HG03442 (cell line): ENCODE data around the gene RBM39.
"Not testable (repeated sequence)": the region's sequence is repeated elsewhere in the genome, so short reads cannot be mapped to it uniquely, and the experiment has no call there.

Experiments
- ATAC-seq: cut with Tn5 transposase; IDR thresholded peaks from one replicate; pipeline ENCODE4 v1.9.1; 2021; ENCODE audit warnings: mild to moderate bottlenecking, moderate library complexity; ENCODE audit not compliant: unreplicated experiment

RBM39 gene

DNA sequence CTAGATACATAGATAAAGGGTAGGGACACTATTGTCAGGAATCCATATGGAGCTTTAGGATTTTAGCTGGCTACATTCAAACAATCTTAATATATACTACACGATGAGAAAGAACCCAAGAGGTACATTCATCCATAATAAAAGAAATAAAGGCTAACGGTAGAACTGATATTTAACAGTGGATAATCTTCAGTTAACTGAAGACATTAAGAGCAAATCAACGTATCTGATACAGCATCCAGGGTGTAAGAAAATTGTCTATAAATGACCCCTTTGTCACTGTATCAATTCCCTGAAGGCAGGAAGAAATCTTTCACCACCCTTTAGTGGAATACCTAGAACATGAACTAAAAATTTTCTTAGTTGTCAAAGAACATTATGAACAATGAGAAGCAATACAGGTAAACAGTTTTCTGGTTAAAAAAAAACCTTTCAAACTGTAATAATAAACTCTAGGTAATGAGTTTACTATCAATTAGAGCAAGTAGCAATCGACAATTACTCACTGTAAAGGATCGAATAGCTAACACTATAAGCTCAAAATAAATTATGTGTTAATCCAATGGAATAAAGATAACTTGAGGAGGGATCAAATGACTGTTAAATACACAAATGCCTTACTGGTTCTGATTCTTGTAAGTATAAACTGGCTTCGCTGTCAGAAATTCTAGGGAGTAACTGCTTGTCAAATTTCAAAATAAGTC lies 31.0 kb downstream of the RBM39 start:
- no peak for ATAC-seq

DNA sequence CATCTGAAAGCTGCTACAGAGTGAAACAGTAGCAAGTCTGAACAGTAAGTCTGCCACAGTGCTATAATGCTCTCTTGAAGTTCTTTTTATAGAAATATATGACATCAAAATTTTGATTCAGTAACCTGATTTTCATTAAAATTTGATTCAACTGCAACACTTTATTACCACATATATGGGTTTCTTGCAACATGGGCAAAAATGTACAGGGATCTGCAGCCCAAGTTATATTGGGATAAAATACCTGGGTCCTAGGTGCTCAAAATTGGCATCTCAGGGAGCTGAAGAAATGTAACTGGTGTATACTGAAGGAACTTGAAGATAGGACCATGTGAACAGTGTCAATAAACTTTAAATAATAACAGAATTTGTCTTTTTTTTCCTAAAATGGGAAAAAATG lies 32.0 kb downstream of the RBM39 start:
- no peak for ATAC-seq

DNA sequence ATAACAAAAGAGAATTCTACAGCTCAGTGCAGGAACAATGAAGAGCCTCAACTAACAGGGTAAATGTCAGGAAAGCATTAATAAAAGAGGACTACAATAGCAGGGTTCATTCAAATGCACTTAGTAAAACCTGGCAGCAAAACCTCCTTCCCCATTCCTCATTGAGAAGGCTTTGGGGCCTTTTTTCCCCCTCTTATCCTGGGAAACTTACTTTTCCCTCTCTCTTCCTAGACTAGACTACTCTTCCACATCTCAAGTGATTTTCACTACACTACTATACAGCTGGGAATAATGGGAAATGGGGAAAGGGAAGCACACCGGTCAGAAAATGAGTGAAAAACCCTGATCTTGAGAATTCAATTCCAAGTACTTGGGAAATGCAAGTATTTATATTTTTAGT lies 32.8 kb downstream of the RBM39 start:
- ATAC-seq: no peak

DNA sequence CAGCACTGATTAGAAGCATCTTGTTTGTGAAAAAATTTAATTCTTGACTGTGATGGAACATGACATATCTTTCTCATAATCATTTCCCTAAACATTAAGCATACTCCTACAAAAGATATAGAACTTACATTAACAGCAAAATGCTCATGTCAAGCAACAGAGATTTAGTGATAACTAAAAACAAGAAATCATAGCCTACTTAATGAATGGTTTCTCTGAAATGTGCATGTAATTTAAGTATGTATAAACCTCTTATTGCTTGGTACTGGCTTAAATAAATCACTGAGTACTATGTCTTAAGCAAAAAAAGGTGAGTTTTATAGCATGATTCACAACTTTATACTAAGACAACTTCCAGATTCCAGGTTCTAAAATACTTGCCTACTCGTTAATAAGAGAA lies 33.6 kb downstream of the RBM39 start:
- ATAC-seq: no peak

DNA sequence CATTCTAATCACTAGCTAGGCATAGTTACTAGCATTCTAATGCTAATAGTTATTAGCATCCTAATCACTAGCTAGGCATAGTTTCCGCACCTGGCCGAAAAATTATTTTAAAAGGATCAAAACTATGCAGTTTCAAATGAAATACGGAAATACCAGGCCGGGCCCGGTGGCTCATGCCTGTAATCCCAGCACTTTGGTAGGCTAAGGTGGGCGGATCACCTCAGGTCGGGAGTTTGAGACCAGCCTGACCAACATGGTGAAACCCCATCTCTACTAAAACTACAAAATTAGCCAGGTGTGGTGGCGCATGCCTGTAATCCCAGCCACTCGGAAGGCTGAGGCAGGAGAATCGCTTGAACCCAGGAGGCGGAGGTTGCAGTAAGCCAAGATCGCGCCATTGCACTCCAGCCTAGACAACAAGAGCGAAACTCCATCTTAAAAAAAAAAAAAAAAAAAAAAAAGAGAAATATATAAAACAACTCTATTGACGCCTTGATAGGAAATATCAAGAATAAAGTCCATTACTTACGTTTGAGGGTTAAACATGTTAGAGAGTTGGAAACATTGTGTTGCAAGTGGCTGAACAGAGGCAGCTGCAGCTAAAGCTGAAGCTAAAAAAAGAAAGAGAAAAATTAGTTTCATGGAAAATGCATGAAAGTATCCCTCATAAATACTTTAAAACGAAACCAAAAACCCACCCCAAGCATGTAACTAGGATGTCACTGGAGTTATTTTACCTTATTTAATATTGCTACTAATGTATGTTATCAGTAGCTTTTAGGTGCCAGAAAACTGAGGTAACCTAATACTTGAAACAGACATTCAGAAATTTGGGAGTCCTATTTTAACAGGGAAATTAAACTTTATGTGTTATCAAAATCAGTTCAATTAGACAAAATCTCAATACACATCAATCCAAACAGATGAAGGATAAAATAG lies 35.2 kb downstream of the RBM39 start:
- ATAC-seq: not testable (repeated sequence)

DNA sequence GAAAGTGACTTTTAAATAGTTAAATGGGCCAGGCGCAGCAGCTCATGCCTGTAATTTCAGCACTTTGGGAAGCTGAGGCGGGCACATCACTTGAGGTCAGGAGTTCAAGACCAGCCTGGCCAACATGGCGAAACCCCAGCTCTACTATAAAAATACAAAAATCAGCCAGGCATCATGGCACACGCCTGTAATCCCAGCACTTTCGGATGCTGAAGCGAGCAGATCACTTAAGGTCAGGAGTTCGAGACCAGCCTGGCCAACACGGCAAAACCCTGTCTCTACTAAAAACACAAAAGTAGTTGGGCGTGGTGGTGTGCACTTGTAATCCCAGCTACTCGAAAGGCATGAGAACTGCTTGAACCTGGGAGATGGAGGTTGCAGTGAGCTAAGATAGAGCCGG lies 36.2 kb downstream of the RBM39 start:
- not testable (repeated sequence) for ATAC-seq

DNA sequence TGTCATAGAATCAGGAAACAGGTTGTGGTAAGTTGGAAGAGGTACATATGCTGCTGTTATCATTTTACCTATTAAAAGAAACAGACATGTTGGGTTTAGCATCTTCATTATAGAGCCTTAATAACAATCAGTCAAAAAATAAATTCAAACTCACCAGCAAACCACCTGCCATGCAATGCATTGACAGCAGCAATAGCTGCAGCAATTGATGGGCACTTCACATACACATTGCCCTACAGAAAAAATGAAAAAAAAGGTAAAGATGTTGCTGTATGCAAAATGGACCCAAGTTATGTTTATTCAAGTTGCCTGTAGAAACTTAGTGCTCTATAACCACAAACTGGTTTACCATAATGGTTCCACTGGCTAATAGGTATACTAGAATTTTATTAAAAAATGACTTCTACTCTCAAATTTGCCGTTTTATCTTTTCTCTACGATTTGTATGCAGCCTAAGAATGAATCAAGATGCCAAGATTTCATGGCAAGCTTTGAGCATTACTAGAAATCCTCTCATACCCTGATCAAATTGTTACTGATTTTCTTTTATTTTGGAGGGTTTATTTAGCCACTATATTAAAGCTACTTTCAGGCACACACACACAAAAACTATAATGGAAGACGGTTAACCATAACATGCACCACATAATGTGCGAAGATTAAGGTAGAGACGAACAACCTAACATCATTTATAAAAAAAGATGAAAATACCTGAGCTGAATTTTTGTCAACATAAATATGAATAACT lies 37.4 kb downstream of the RBM39 start:
- ATAC-seq: no peak

DNA sequence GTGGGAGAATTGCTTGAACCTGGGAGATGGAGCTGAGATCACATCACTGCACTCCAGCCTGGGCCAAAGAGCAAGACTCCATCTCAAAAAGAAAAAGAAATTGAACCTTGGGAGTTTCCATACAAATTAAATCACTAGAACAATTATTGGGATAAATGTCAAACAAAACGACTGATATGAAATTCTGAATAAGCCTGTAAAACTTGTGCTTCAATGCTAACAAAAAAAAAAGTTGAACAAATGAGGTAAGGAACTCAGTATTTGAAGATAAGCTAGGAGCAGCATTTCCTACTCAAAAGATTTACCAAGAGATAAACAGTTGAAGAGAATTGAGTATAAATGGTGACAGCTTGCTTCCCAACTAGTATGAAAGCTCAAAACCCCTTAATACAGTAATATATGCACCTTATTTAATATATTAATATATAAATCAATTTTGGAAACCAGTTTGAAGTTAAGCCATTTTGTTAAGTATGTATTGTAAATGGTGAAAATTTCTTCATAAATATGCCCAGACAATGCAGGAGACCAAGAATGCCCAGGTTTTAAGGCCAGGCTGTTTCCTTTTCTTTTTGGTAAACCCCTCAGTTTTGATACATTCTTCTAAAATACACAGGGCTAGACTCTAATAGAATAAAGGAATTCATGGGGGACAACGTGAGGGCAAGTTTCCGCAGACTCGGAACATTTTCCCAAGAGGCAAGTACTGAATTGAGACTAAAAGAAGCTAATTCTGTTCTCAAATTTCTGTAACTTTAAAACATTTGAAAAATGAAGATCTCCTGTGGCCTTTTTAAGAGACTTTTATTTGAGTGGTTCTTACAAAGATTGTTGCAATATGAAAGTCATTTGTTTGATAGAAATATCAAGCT lies 39.0 kb downstream of the RBM39 start:
- ATAC-seq: no peak

DNA sequence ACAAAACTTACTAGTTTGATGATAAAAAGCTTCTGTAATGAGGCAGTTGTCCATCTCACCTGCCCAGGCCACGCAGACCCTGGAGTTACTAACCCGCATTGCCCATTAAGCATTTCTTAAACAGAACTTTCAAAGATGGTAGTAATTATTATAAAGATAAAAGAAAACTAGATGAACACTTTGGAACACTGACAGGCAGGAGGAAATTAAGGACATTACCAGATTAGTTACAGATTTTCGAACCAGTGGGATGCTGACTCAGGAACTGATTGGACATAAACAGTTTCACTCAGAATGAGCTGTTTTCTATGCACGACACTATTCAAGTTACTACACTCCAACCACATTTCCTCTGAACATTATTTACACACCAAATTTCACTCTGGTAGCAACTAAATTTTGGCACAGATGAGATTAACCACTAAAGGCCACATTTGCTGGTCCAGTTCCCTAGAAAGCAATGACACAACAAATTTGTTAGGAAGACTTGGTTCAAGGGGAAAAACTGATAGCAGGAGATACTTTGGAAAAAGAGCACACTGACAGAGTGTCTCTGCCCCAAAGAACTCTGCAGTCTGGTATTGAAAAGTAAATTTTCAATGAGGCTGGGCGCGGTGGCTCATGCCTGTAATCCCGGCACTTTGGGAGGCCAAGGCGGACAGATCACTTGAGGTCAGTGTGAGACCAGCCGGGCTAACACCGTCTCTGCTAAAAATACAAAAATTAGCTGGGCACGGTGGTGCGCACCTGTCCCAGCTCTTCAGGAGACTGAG lies 39.8 kb downstream of the RBM39 start:
- ATAC-seq: no peak

DNA sequence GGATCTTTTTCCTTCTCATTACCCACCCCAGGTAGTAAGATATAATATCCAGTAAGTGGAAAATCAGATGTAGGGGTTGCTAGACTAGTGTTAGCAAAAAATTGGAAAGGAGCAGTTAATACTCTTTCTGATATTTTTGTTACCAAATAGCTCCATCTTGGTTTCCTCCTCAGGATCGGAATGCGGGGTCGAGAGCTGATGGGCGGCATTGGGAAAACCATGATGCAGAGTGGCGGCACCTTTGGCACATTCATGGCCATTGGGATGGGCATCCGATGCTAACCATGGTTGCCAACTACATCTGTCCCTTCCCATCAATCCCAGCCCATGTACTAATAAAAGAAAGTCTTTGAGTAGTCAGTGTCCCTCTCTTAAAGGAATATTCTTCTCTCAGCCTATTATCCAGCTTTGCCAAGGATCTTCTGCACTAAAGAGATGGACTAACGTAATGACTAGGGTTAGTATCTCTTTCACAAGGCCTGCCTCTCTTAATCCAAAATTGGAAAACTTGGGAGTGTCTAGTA lies 41.4 kb downstream of the RBM39 start:
- no peak for ATAC-seq

DNA sequence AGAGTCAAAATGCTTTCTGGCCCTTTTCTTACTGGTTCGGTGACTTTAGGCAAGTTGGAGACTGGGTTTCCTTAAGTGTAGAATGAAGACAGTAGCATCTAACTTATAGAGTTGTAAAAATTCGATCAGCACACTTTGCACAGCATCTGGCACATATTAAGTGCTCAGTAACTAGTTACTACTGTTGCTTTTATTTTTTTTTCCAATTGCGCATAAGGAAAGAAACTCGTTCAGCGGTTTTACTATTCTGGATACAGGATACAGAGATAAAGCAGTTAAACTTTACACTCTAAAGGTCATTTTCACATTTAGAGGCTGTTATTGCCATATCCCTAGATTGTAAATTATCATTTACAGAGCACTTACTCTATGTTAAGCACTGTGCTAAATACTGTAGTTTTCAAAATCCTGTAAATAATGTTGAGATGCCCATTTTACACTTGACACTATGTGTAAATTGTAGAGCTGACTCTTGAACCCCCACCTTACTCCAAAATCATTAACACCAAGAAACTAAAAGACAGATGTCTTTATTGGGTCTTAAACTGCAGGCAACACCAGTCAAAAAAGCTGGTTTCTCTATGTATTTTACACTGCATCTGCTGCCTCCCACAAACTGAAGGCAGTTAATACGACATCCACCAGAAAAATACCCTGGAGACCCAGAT lies 42.0 kb downstream of the RBM39 start:
- ATAC-seq: no peak

DNA sequence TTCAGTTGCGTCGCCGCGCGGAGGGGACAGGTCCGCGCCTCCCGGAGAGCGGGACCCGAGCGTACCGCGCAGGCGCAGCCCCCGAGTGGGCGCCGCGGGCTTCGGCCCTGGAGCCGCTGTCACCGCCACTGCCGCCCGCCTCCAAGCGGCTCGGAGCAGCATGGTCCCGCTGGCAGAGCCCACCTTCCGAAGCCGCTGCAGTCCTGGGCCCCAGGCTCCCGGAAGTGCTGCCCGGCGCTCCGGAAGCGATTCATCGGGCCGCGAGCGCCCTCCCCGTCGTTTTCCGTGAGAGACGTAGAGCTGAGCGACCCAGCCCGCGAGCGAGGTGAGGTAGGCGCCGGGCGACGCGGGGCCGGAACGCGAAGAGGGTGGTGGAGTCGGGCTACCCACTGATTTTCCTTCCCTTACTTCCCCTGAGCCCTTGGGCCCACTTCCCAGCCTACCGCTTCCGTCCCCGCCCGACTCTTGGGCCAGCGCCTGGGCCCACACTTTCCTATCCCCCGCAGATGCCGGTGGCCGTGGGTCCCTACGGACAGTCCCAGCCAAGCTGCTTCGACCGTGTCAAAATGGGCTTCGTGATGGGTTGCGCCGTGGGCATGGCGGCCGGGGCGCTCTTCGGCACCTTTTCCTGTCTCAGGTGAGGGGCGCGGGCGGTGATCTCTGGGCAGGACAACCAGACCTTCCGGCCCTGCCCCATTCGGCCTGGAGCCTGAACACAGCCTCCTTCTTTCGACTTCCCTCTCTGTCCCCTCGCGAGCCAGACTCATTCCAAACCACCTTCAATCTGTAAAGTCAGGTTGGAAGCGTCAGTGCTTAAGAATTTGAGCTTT lies 42.7 kb downstream of the RBM39 start, which contains the start of the genes NFS1 and ROMO1:
Gene NFS1 (minus strand): TSS at position 226 of the 830 bp plus-strand sequence. CDS start 64 bp downstream, at position 162.
Gene ROMO1 (plus strand): TSS at position 279 of the 830 bp plus-strand sequence. CDS start 228 bp downstream, at position 507.
- ATAC-seq: peak; percentile 73

DNA sequence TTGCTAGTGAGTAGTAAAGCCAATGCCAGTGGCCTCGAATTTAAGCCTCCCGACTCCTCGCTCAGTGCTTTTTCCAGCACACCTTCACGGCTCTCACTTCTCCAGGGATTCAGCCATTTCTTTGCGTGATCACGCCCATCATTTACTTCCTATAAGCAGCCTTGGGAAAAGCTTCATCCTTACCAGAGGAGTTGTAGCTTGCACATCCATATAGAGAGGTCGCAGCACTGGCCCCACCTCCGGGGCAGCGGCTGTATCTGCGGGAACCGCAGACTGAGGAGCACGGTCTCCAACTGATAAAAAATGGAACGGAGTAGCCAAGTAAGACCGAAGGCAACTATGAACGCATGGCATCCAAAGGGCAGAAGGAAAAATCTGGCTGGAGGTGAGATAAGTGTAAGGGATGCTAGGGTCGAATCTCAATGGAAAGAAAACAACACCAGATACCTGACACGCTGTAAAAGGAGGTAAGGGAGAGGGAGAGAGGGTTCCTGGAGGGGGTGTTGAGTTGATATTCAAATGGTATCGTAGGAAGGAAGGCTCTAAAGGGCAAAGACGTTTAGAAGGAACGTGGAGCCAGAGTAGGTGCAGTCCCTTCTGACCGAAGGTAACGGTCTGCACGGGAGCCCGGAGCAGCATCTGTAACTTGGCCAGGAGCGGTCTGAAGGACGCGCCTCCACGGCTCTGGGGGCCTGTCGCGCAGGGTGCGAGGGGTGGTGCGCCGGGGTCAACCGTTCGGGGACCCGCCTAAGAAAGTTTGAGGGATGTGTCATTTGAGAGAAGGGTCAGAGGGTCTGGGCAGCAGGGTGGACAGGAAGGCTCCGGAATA lies 43.5 kb downstream of the RBM39 start:
- ATAC-seq: no peak

DNA sequence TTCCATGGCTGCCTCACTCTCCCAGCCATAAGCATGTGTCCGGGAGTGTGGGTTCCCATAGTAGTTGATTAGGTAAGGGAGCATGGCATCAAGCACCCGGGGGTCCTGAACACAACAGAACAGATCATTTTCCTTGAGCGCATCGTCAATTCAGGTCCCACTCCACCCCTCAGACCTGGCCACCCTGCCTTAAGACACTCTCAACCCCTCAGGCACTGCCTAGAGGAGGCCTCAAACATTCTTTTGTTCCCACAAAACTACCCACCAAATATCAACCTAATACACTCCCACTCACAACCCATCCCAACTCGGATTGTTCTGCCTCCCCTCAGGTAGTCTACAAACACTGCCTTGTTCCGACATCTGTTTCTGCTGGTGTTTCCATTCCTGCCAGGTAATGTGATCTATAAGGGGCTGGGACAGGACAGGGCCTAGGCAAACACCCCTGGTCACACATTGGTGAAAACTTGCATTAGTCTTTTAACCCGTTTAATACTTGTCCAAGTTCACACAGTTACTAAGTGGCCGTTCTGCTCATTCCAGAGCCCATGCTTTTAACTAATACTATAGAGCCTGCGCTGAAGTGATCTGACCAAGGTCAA lies 44.3 kb downstream of the RBM39 start:
- no peak for ATAC-seq

DNA sequence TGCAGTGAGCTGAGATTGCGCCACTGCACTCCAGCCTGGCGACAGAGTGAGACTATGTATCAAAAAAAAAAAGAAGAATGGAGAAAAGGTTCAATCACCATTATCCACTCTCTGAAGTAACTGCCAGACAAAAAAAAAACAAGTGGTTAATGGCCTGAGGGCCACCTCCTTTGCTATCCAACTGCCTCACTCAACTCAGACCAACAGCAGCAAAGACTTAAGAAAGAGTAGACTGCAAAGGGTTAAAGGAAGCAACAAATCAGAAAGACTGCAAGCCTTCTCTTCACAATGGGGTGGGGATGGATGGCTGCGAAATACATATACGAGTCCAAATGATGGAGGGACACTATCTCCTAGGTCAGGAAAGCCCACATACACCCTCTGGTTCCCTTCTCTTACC lies 46.1 kb downstream of the RBM39 start:
- no peak for ATAC-seq

DNA sequence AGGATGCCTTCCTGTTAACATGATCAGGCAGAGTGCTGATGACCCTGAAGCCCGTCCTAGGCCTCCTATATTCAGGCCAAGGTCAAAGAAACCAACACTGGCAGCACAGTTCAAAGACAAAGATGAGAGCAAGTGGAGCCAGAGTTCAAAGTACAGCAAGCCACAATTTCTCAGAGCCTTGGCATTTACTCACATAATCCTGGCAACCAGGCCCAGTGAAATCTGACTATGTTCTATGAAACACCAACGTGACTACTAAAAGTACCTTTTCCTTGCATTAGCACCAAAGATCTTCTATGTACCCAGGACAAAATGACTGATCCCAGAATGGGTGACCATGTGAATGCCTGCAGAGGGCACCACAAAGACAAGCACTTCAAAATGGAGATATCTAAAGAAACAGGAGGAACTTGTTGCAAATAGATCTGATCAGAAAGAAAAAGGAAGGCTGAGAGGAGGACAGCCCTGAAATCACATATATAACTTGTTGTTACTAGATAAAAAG lies 46.8 kb downstream of the RBM39 start:
- ATAC-seq: no peak
